Loucy (cell line): ENCODE measurements around the gene FAIM.

ENCODE experiments used
- EZH2phosphoT487 ChIP-seq: fragments of 200-600 bp; IDR thresholded peaks from 2 replicates; pipeline ENCODE4 v1.6.1; 2018; ENCODE audit warnings: antibody characterized with exemption, mild to moderate bottlenecking, moderate library complexity, borderline replicate concordance
- TF ChIP-seq, protein P1 (sequence below): fragments of 200-600 bp; sonication (generic); conservative IDR thresholded peaks from 2 replicates; pipeline ENCODE4 v1.5.1; 2014; ENCODE audit warnings: mild to moderate bottlenecking, antibody characterized with exemption, low read length

DNA sequence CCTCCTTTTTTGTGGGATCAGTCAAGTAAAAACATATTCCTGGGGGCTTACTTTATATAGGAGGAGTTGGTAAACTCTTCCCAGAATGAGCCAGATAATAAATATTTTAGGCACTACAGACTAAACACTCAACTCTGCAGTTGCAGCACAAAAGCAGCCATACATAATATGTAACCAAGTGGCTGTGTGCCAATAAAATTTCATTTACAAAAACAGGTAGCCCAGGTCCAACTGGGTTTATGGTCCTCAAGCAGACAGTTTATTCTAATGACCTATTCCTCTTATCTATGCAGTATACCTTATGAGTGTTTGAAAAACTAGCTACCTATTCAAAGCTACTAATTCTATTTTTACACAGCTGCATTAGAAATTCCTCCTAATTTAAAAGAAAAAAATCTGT, 61.8 kb downstream of the FAIM start:
- TF ChIP-seq, protein P1, sequence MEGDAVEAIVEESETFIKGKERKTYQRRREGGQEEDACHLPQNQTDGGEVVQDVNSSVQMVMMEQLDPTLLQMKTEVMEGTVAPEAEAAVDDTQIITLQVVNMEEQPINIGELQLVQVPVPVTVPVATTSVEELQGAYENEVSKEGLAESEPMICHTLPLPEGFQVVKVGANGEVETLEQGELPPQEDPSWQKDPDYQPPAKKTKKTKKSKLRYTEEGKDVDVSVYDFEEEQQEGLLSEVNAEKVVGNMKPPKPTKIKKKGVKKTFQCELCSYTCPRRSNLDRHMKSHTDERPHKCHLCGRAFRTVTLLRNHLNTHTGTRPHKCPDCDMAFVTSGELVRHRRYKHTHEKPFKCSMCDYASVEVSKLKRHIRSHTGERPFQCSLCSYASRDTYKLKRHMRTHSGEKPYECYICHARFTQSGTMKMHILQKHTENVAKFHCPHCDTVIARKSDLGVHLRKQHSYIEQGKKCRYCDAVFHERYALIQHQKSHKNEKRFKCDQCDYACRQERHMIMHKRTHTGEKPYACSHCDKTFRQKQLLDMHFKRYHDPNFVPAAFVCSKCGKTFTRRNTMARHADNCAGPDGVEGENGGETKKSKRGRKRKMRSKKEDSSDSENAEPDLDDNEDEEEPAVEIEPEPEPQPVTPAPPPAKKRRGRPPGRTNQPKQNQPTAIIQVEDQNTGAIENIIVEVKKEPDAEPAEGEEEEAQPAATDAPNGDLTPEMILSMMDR: no peak
- TF ChIP-seq EZH2phosphoT487: no peak
